Endodermal cell (in vitro differentiated cells): Measurements from ENCODE around the gene DMXL2. TPM values are rescaled to one million over a fixed set of nuclear protein-coding genes. Genes with fewer than 3 reads are reported as not detected.

Experiments
- DNase-seq: peaks from one replicate; pipeline ENCODE4 v3.0.0-alpha.2; 2017
- H3K27ac ChIP-seq: 2 replicates; pipeline ENCODE4 v1.5.1; 2013; ENCODE audit warnings: mild to moderate bottlenecking, low read depth, low read length, moderate library complexity
- H3K27me3 ChIP-seq: 2 replicates; pipeline ENCODE4 v1.6.1; 2013; ENCODE audit warnings: mild to moderate bottlenecking, low read length, moderate library complexity; ENCODE audit not compliant: insufficient read depth, control insufficient read depth, poor library complexity, severe bottlenecking
- H3K36me3 ChIP-seq: 2 replicates; pipeline ENCODE4 v1.7.0; 2013; ENCODE audit warnings: mild to moderate bottlenecking, low read length, moderate library complexity; ENCODE audit not compliant: control insufficient read depth, insufficient read depth
- H3K4me1 ChIP-seq: one replicate; pipeline ENCODE4 v1.7.0; 2013; ENCODE audit warnings: low read length; ENCODE audit not compliant: control insufficient read depth, insufficient read depth
- H3K4me3 ChIP-seq: 2 replicates; pipeline ENCODE4 v1.5.1; 2013; ENCODE audit warnings: mild to moderate bottlenecking, low read length, moderate library complexity
- H3K9ac ChIP-seq: 2 replicates; pipeline ENCODE4 v1.6.1; 2013; ENCODE audit warnings: mild to moderate bottlenecking, low read length, moderate library complexity; ENCODE audit not compliant: poor library complexity, severe bottlenecking; ENCODE audit errors: extremely low read depth
- H3K9me3 ChIP-seq: 2 replicates; pipeline ENCODE4 v1.6.1; 2013; ENCODE audit warnings: mild to moderate bottlenecking, low read length, moderate library complexity; ENCODE audit not compliant: control insufficient read depth
- H3K27ac Mint-ChIP-seq: 2 replicates; pipeline ENCODE4 v1.8.0; 2020; ENCODE audit warnings: mixed read lengths
- H3K27me3 Mint-ChIP-seq: 2 replicates; pipeline ENCODE4 v1.8.0; 2021; ENCODE audit warnings: mild to moderate bottlenecking, mixed read lengths; ENCODE audit not compliant: insufficient read depth
- H3K36me3 Mint-ChIP-seq: 2 replicates; pipeline ENCODE4 v1.8.0; 2020; ENCODE audit warnings: low read depth, mixed read lengths
- H3K4me1 Mint-ChIP-seq: 2 replicates; pipeline ENCODE4 v1.8.0; 2020; ENCODE audit warnings: mixed read lengths
- H3K4me3 Mint-ChIP-seq: 2 replicates; pipeline ENCODE4 v1.8.0; 2020; ENCODE audit warnings: mild to moderate bottlenecking, moderate library complexity, mixed read lengths
- H3K9me3 Mint-ChIP-seq: 2 replicates; pipeline ENCODE4 v1.8.0; 2020; ENCODE audit warnings: mild to moderate bottlenecking, mixed read lengths
- WGBS, 2 experiments: methylation state at CpG; one replicate each; pipeline versions ENCODE4 v1.1.5 to v1.1.7; 2013; ENCODE audit warnings: missing lambda C conversion rate in 2 of 2, mixed read lengths in 1 of 2; ENCODE audit not compliant: insufficient coverage in 1 of 2, insufficient read length in 1 of 2; 5-methylcytosine and 5-hydroxymethylcytosine counted together
- total RNA-seq, 2 donors: library from RNA; stranded (reverse); fragmentation: NEBNext Ultra II Directional in 1 of 2; extraction: Animal tissue kit (Norgen Biotek cat#: 25700) in 1 of 2; gene quantifications; 2 replicates in 1 of 2; 3 replicates in 1 of 2; pipeline ENCODE4 v1.2.1, GENCODE V29; 2021
- TF ChIP-seq, protein P1 (sequence below): fragments of 200-600 bp; sonication (generic); conservative IDR thresholded peaks from 2 replicates; pipeline ENCODE4 v1.5.0; 2021; ENCODE audit warnings: antibody characterized with exemption, mild to moderate bottlenecking

DMXL2 gene
- total RNA-seq, 2 donors from 2014 or later, result 20.8 to 31.5 TPM

GRCh38 chr15:51460796-51461195 is 161.8 kb downstream of the DMXL2 start:
- H3K4me3 Mint-ChIP-seq, result no peak overlapping the region
- H3K27ac Mint-ChIP-seq, result no peak overlapping the region
- H3K4me1 Mint-ChIP-seq, result no peaks in the 10 kb centered on the region
- Histone ChIP-seq H3K27me3 (no peaks in the 10 kb centered on the region), H3K9me3 (no peaks in the 10 kb centered on the region), H3K4me3 (no peak overlapping the region), H3K27ac (no peak overlapping the region), H3K9ac (no peak overlapping the region), H3K36me3 (peaks cover 28% of the 10 kb centered on the region), H3K4me1 (no peaks in the 10 kb centered on the region)
- DNase-seq, result no peak
- no peaks in the 10 kb centered on the region for H3K27me3 Mint-ChIP-seq
- H3K9me3 Mint-ChIP-seq, result no peaks in the 10 kb centered on the region
- H3K36me3 Mint-ChIP-seq, result peaks cover 10% of the 10 kb centered on the region
- TF ChIP-seq, protein P1, sequence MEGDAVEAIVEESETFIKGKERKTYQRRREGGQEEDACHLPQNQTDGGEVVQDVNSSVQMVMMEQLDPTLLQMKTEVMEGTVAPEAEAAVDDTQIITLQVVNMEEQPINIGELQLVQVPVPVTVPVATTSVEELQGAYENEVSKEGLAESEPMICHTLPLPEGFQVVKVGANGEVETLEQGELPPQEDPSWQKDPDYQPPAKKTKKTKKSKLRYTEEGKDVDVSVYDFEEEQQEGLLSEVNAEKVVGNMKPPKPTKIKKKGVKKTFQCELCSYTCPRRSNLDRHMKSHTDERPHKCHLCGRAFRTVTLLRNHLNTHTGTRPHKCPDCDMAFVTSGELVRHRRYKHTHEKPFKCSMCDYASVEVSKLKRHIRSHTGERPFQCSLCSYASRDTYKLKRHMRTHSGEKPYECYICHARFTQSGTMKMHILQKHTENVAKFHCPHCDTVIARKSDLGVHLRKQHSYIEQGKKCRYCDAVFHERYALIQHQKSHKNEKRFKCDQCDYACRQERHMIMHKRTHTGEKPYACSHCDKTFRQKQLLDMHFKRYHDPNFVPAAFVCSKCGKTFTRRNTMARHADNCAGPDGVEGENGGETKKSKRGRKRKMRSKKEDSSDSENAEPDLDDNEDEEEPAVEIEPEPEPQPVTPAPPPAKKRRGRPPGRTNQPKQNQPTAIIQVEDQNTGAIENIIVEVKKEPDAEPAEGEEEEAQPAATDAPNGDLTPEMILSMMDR, result no peak
- 100% methylated on average over 1 of the region's 1 CpG; no CpG with 5 or more reads in 1 of the 2 experiments for WGBS, 2 experiments

DNA sequence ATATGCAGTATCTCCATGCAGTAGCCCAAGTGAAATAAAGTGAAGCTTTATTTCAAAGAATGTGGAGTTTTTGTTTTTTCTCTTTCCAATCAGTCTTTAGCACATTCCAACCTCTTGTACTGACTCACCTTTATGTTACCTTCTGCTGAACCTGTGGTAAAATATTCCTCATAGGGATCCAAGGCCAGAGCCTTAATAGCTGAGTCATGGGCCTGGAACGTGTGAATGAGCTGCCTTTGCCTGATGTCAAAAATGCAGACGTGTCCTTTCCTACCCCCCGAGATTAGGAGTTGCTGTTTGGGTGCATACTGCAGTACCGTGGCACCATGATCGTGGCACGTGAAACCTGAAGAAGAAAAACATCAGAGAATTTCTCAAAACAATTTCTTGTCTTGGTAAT is 172.6 kb downstream of the DMXL2 start:
- H3K27me3 Mint-ChIP-seq, result no peaks in the 10 kb centered on the region
- Histone ChIP-seq H3K4me1 (peaks cover 4% of the 10 kb centered on the region), H3K27me3 (no peaks in the 10 kb centered on the region), H3K9ac (no peak overlapping the region), H3K27ac (no peak overlapping the region), H3K36me3 (peaks cover 21% of the 10 kb centered on the region), H3K4me3 (no peak overlapping the region), H3K9me3 (no peaks in the 10 kb centered on the region)
- no peaks in the 10 kb centered on the region for H3K9me3 Mint-ChIP-seq
- 81 to 88% methylated on average over 4 to 6 of the region's 6 CpGs for WGBS, 2 experiments
- TF ChIP-seq, protein P1, result no peak
- peaks cover 21% of the 10 kb centered on the region for H3K36me3 Mint-ChIP-seq
- H3K4me1 Mint-ChIP-seq, result peaks cover 20% of the 10 kb centered on the region
- H3K4me3 Mint-ChIP-seq, result no peak overlapping the region
- DNase-seq, result no peak
- H3K27ac Mint-ChIP-seq, result no peak overlapping the region

DNA sequence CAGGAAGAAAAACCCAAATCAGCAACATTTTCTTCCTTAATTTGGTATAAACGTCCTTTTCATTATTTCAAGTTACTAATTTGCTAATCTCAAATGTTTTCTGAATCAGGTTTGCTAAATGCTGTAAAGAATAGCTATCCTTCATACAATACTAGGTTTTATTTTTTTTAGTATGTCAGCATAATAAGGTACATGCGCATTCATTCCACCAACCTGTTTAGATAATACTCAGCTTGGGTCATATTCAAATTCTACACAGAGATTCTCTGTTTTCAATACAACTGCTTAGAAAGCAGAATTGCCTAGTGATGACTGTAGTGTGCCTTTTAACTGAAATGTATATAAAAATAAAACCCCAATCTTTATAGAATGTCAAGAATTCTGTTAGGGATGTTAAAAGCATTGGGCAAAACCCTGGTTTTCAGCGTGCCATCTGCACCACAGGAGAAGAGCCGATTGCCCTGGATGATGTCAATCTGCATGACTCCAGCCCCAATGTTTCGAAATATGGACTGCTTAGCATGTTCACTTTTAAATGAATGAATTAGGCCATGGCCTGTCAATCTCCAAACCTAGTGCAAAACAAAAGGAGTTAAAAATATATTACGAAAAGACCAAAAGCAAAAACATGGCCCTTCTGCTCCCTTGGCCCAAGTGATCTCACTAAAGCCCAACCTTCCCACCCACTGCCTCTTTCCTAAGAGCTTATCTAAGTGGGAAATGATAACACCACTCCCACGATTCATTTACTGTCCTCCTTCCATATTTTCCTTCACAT is 173.8 kb downstream of the DMXL2 start:
- Histone ChIP-seq H3K36me3 (peaks cover 21% of the 10 kb centered on the region), H3K27me3 (no peaks in the 10 kb centered on the region), H3K9ac (no peak overlapping the region), H3K4me3 (no peak overlapping the region), H3K9me3 (no peaks in the 10 kb centered on the region), H3K27ac (no peak overlapping the region), H3K4me1 (peaks cover 4% of the 10 kb centered on the region)
- H3K27ac Mint-ChIP-seq, result no peak overlapping the region
- TF ChIP-seq, protein P1, result no peak
- H3K27me3 Mint-ChIP-seq, result no peaks in the 10 kb centered on the region
- no peak overlapping the region for H3K4me3 Mint-ChIP-seq
- no peaks in the 10 kb centered on the region for H3K9me3 Mint-ChIP-seq
- WGBS, 2 experiments, result 90 to 92% methylated on average over 5 to 7 of the region's 7 CpGs
- no peak for DNase-seq
- peaks cover 20% of the 10 kb centered on the region for H3K4me1 Mint-ChIP-seq
- H3K36me3 Mint-ChIP-seq, result peaks cover 18% of the 10 kb centered on the region
